Neural progenitor cell (in vitro differentiated cells): ENCODE results near the gene CST9L.

Experiments
- EZH2 ChIP-seq: fragments of 200-600 bp; sonication (generic); IDR thresholded peaks from 2 replicates; pipeline ENCODE4 v1.6.1; 2017; ENCODE audit warnings: antibody characterized with exemption, mild to moderate bottlenecking, moderate library complexity
- EZH2phosphoT487 ChIP-seq: fragments of 200-600 bp; sonication (generic); IDR thresholded peaks from 2 replicates; pipeline ENCODE4 v1.6.1; 2017; ENCODE audit warnings: antibody characterized with exemption

DNA sequence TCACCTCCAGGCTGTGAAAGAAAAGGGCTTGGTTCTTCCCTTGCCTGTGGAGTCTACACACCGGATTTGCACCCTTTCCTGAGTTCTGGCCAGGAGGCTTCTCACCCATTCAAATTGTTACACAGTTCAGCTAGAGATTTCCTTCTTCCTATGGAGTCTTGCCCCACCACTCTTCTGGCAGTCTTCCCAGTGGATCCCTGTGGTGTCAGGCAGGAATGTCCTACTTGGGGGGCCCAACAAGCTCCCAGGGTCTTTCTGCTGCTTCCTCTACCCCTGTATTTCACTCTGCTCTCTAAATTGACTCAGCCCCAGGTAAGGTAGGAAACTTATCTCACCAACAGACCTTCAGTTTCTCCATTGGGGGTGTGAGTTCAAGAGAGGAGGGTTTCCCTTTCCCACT, 14.0 kb upstream of the CST9L start:
- no peak for TF ChIP-seq EZH2phosphoT487
- no peak for TF ChIP-seq EZH2
